H9 (cell line): Measurements from ENCODE around the gene PPFIBP1. TPM values are rescaled to one million over a fixed set of nuclear protein-coding genes. Genes with fewer than 3 reads are reported as not detected.

ENCODE experiments used
- DNase-seq: peaks from one replicate; pipeline ENCODE4 v3.0.0-alpha.2; 2017
- H2AFZ ChIP-seq: one replicate; pipeline ENCODE4 v1.6.1; 2013; ENCODE audit warnings: mild to moderate bottlenecking, low read length, control low read depth, moderate library complexity
- H2AK5ac ChIP-seq: 2 replicates; pipeline ENCODE4 v1.6.1; 2013; ENCODE audit warnings: low read length, control low read depth, mixed read lengths; ENCODE audit not compliant: insufficient read length
- H2BK120ac ChIP-seq: one replicate; pipeline ENCODE4 v1.6.1; 2013; ENCODE audit warnings: low read depth, mild to moderate bottlenecking, low read length, control low read depth, inconsistent platforms; ENCODE audit not compliant: poor library complexity, severe bottlenecking
- H2BK12ac ChIP-seq: 2 replicates; pipeline ENCODE4 v1.6.1; 2013; ENCODE audit warnings: low read length, control low read depth, mixed read lengths, low read depth; ENCODE audit not compliant: insufficient read length
- H2BK15ac ChIP-seq: 2 replicates; pipeline ENCODE4 v1.6.1; 2013; ENCODE audit warnings: low read depth, low read length, control low read depth
- H2BK20ac ChIP-seq: one replicate; pipeline ENCODE4 v1.6.1; 2013; ENCODE audit warnings: low read depth, mild to moderate bottlenecking, low read length, control low read depth, inconsistent platforms; ENCODE audit not compliant: poor library complexity, severe bottlenecking
- H2BK5ac ChIP-seq: 2 replicates; pipeline ENCODE4 v1.6.1; 2013; ENCODE audit warnings: low read length, control low read depth, mixed read lengths; ENCODE audit not compliant: insufficient read length
- H3K14ac ChIP-seq: 2 replicates; pipeline ENCODE4 v1.6.1; 2013; ENCODE audit warnings: low read length, control low read depth; ENCODE audit not compliant: insufficient read depth
- H3K18ac ChIP-seq: 2 replicates; pipeline ENCODE4 v1.6.1; 2013; ENCODE audit warnings: low read depth, mild to moderate bottlenecking, mixed read lengths, low read length, control low read depth; ENCODE audit not compliant: insufficient read length
- H3K23ac ChIP-seq: 2 replicates; pipeline ENCODE4 v1.6.1; 2013; ENCODE audit warnings: low read length, control low read depth, mixed read lengths, low read depth; ENCODE audit not compliant: insufficient read length
- H3K23me2 ChIP-seq: 2 replicates; pipeline ENCODE4 v1.6.1; 2013; ENCODE audit warnings: low read depth, mild to moderate bottlenecking, mixed read lengths, low read length, control low read depth; ENCODE audit not compliant: insufficient read length, poor library complexity, severe bottlenecking
- H3K27ac ChIP-seq: 2 replicates; pipeline ENCODE4 v1.5.1; 2013; ENCODE audit warnings: low read length, control low read depth, mixed read lengths, low read depth; ENCODE audit not compliant: insufficient read length
- H3K27me3 ChIP-seq: 2 replicates; pipeline ENCODE4 v1.6.1; 2013; ENCODE audit warnings: low read length, control low read depth, inconsistent platforms; ENCODE audit not compliant: insufficient read depth
- H3K4ac ChIP-seq: 2 replicates; pipeline ENCODE4 v1.6.1; 2013; ENCODE audit warnings: low read depth, mild to moderate bottlenecking, control low read depth, inconsistent platforms, low read length, moderate library complexity
- H3K4me1 ChIP-seq: 2 replicates; pipeline ENCODE4 v1.6.1; 2013; ENCODE audit warnings: low read length, control low read depth, inconsistent platforms; ENCODE audit not compliant: insufficient read depth
- H3K4me2 ChIP-seq: 2 replicates; pipeline ENCODE4 v1.6.1; 2013; ENCODE audit warnings: low read length, control low read depth, mixed read lengths; ENCODE audit not compliant: insufficient read length, insufficient read depth
- H3K56ac ChIP-seq: 2 replicates; pipeline ENCODE4 v1.6.1; 2013; ENCODE audit warnings: low read depth, mild to moderate bottlenecking, mixed read lengths, low read length, control low read depth; ENCODE audit not compliant: insufficient read length
- H3K79me1 ChIP-seq: 2 replicates; pipeline ENCODE4 v1.6.1; 2013; ENCODE audit warnings: low read depth, mild to moderate bottlenecking, moderate library complexity, low read length, control low read depth, inconsistent platforms; ENCODE audit not compliant: insufficient read depth, poor library complexity, severe bottlenecking
- H3K79me2 ChIP-seq: 2 replicates; pipeline ENCODE4 v1.6.1; 2013; ENCODE audit warnings: low read length, control low read depth, inconsistent platforms; ENCODE audit not compliant: insufficient read depth
- H3K9ac ChIP-seq: 2 replicates; pipeline ENCODE4 v1.6.1; 2013; ENCODE audit warnings: low read length, control low read depth, mixed read lengths; ENCODE audit not compliant: insufficient read length; ENCODE audit errors: extremely low read depth
- H3K9me3 ChIP-seq: one replicate; pipeline ENCODE4 v1.6.1; 2013; ENCODE audit warnings: low read depth, low read length, inconsistent platforms; ENCODE audit not compliant: control insufficient read depth
- H3T11ph ChIP-seq: one replicate; pipeline ENCODE4 v1.6.1; 2013; ENCODE audit warnings: mild to moderate bottlenecking, low read length, control low read depth, inconsistent platforms
- H4K20me1 ChIP-seq: one replicate; pipeline ENCODE4 v1.6.1; 2013; ENCODE audit not compliant: control insufficient read depth, insufficient read length, insufficient read depth
- H4K5ac ChIP-seq: 2 replicates; pipeline ENCODE4 v1.6.1; 2013; ENCODE audit warnings: low read depth, mild to moderate bottlenecking, mixed read lengths, low read length, control low read depth; ENCODE audit not compliant: insufficient read length
- H4K8ac ChIP-seq: replicated peaks from 2 replicates; pipeline ENCODE4 v1.6.1; 2013; ENCODE audit warnings: low read length, control low read depth, mixed read lengths, low read depth; ENCODE audit not compliant: insufficient read length
- H4K91ac ChIP-seq: 2 replicates; pipeline ENCODE4 v1.6.1; 2013; ENCODE audit warnings: low read depth, mild to moderate bottlenecking, moderate library complexity, mixed read lengths, low read length, control low read depth; ENCODE audit not compliant: insufficient read length
- H3K27ac Mint-ChIP-seq, 3 experiments: 2 replicates in 2 of 3; 3 replicates in 1 of 3; pipeline ENCODE4 v1.8.0; 2020 to 2021; ENCODE audit warnings: mixed read lengths in 3 of 3, mild to moderate bottlenecking in 1 of 3, moderate library complexity in 1 of 3
- H3K27me3 Mint-ChIP-seq: 2 replicates; pipeline ENCODE4 v1.8.0; 2021; ENCODE audit warnings: low read depth, mild to moderate bottlenecking, moderate library complexity, mixed read lengths
- H3K36me3 Mint-ChIP-seq, 3 experiments: 2 replicates in 2 of 3; 3 replicates in 1 of 3; pipeline ENCODE4 v1.8.0; 2020 to 2021; ENCODE audit warnings: low read depth in 3 of 3, mixed read lengths in 3 of 3; ENCODE audit not compliant: insufficient read depth in 1 of 3
- H3K4me1 Mint-ChIP-seq, 2 experiments: 2 replicates each; pipeline ENCODE4 v1.8.0; 2020; ENCODE audit warnings: mixed read lengths in 2 of 2
- H3K4me3 Mint-ChIP-seq, 2 experiments: 2 replicates in 1 of 2; 3 replicates in 1 of 2; pipeline ENCODE4 v1.8.0; 2020 to 2021; ENCODE audit warnings: mild to moderate bottlenecking in 2 of 2, mixed read lengths in 2 of 2, moderate library complexity in 1 of 2
- H3K9me3 Mint-ChIP-seq, 2 experiments: 2 replicates in 1 of 2; 3 replicates in 1 of 2; pipeline ENCODE4 v1.8.0; 2020; ENCODE audit warnings: mild to moderate bottlenecking in 2 of 2, mixed read lengths in 2 of 2, moderate library complexity in 1 of 2
- WGBS: extraction: QIAGEN DNeasy Blood & Tissue Kit; methylation state at CpG from one replicate; pipeline ENCODE4 v1.1.7; 2013; ENCODE audit warnings: missing lambda C conversion rate, low lambda C conversion rate, mixed read lengths; ENCODE audit not compliant: insufficient read length; ENCODE audit errors: extremely low coverage; 5-methylcytosine and 5-hydroxymethylcytosine counted together
- total RNA-seq: library from RNA; stranded (reverse); gene quantifications from 2 replicates; pipeline ENCODE4 v1.2.1, GENCODE V29; 2021
- TF ChIP-seq, protein P1 (sequence below): fragments of 200-600 bp; sonication (generic); conservative IDR thresholded peaks from 3 replicates; pipeline ENCODE4 v1.8.0; 2021; ENCODE audit warnings: antibody characterized with exemption, mild to moderate bottlenecking

Gene PPFIBP1
- total RNA-seq, 1 experiment from 2014 or later, result 29.2 TPM

GRCh38 chr12:27571463-27571862, 47.5 kb downstream of the PPFIBP1 start:
- Histone ChIP-seq H3K27ac (no peak overlapping the region), H2BK20ac (no peak overlapping the region), H2AFZ (no peak overlapping the region), H4K5ac (no peak overlapping the region), H4K8ac (no peak overlapping the region), H3K23me2 (no peaks in the 10 kb centered on the region), H3K23ac (no peak overlapping the region), H3K56ac (no peak overlapping the region), H3K9ac (no peak overlapping the region), H2AK5ac (no peak overlapping the region), H3K18ac (no peak overlapping the region), H3K4ac (no peak overlapping the region), H3K4me2 (no peak overlapping the region), H2BK12ac (no peak overlapping the region), H2BK15ac (no peak overlapping the region), H3K14ac (no peak overlapping the region), H3K4me1 (no peaks in the 10 kb centered on the region), H3T11ph (no peak overlapping the region), H3K79me2 (no peaks in the 10 kb centered on the region), H3K79me1 (no peaks in the 10 kb centered on the region), H4K91ac (no peak overlapping the region), H3K9me3 (no peaks in the 10 kb centered on the region), H3K27me3 (no peaks in the 10 kb centered on the region), H4K20me1 (no peaks in the 10 kb centered on the region), H2BK120ac (no peak overlapping the region), H2BK5ac (no peak overlapping the region)
- no peaks in the 10 kb centered on the region; a peak in 1 of 7 replicates for H3K36me3 Mint-ChIP-seq
- peaks cover 7 to 16% of the 10 kb centered on the region in 2 experiments; a peak in 3 of 4 replicates for H3K4me1 Mint-ChIP-seq
- no peaks in the 10 kb centered on the region for H3K27me3 Mint-ChIP-seq
- no peak for DNase-seq
- no peaks in the 10 kb centered on the region for H3K9me3 Mint-ChIP-seq
- no CpG with 5 or more reads among the region's 1 CpG for WGBS
- TF ChIP-seq, protein P1, sequence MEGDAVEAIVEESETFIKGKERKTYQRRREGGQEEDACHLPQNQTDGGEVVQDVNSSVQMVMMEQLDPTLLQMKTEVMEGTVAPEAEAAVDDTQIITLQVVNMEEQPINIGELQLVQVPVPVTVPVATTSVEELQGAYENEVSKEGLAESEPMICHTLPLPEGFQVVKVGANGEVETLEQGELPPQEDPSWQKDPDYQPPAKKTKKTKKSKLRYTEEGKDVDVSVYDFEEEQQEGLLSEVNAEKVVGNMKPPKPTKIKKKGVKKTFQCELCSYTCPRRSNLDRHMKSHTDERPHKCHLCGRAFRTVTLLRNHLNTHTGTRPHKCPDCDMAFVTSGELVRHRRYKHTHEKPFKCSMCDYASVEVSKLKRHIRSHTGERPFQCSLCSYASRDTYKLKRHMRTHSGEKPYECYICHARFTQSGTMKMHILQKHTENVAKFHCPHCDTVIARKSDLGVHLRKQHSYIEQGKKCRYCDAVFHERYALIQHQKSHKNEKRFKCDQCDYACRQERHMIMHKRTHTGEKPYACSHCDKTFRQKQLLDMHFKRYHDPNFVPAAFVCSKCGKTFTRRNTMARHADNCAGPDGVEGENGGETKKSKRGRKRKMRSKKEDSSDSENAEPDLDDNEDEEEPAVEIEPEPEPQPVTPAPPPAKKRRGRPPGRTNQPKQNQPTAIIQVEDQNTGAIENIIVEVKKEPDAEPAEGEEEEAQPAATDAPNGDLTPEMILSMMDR, result no peak
- no peak overlapping the region for H3K27ac Mint-ChIP-seq
- H3K4me3 Mint-ChIP-seq, result no peak overlapping the region
